HK-2 (cell line): Measurements from ENCODE around the gene DOCK11.

Experiments used
- DNase-seq: peaks from one replicate; pipeline ENCODE4 v3.0.0-alpha.2; 2018; ENCODE audit not compliant: unreplicated experiment

DOCK11 gene

DNA sequence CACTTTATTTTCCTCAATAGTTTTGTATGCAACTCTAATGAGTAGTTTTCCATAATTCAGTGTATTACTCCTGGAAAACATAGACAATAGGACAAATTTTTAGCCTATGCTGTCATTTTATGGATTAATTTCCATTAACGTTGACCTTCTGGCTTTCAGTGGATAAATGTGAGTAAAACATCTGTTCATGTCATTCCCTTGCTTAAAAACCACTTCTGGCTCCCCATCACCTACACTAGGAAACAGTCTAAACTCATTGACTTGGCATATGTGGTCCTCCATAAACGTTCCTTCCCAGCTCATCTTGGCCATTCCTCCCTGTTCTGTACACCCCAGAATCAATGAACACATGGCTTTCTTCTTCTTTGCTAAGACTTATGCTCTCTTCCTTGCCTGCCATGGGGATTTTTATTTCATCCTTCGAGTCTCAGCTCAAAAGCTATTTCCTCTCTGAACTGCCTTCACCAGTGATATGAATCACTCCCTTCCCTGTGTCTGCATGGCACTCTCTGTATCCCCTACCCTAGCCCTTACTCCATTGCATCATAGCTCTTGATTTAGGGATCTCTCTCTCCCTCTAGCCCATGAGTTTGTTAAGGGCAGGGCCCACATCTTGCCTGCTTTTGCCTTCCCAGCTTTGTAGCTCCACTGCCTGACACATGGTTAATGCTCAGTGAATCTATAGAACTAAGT lies 34.8 kb downstream of the DOCK11 start:
- DNase-seq = no peak

DNA sequence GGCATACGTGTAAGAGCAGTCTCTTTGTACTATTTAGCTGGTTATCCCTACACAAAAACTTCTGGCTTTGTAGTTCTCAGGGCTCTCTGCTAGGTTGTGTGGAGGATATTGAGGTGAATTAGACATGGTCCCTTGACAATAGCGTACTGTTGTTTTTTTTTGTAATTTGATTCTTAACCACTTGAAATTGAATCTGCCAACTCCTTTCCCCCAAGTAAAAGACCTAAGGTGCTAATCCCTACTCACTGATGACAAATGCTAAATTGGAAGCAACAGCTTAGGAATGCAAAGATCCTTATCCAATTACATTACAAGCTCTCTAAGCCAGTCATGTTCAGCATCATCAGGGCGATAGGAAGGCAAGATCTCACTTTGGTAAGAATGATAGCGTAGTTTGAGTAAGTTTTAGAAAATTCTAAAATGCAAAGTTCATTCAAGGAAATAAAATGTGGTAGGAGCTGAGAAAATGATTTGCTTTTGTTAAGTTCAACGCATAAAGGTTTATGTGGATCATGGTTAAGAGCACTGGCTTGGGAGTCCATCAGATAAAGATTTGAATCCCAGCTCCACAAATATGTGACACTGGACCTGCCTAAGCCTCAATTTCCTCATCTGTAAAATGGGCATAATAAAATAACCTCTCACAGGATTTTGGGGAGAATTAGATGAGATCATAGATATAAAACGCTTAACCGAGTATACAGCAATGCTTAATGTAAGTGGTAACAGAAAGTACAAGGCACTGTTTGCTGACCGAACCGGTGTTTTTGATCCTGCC lies 39.3 kb downstream of the DOCK11 start:
- DNase-seq = no peak

DNA sequence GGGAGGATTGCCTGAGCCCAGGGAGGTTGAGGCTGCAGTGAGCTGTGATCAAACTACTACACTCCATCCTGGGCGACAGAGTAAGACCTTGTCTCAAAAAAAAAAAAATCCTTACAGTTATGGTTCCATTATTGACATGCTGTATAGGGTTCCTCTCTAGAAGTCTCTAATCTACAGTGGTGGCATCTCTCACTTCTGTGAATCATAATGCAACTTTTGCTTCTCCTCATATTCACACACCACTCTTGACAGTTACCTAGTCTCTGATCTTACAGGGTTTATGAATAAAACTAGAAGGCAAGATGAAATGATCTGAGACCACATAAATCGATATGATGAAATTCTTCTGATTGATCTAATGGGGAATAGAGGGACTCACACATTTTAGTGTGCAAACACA lies 40.6 kb downstream of the DOCK11 start:
- no peak for DNase-seq

DNA sequence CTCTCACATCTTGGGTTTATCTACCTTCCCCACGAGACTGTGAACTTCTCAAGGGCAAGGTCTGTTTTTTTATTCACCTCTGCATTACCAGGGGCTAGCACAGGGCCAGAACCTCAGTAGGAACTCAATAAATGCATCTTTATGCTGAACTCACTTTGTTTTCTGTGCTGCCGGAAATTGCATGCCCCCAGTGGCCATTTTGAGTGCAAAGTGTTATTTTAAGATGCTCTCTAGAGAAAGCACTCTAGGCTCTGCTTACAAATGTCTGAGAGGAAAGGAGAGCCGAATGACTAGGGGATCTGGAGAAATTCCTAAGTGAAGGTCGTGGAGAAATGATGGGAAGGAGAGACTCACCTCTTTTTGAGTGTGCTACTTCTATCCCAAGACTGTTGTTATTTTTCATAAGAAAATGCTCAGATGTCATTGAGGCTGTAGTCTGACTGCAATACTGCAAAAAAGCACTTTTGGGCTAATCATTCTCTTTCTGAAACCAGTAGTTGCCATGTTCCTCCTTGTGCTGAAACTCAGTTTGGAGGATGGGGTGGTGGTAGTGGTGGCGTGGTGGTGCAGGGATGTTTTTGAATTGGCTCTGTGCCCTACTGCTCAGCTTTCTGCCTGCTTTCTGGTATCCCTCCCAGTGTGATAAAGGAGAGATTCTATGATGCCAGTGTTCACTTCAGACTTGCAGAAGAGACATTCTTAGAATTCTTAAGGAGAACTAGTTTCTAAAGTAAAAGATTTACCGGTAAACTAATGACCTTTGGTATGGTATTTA lies 41.3 kb downstream of the DOCK11 start:
- peak; percentile 28 for DNase-seq

DNA sequence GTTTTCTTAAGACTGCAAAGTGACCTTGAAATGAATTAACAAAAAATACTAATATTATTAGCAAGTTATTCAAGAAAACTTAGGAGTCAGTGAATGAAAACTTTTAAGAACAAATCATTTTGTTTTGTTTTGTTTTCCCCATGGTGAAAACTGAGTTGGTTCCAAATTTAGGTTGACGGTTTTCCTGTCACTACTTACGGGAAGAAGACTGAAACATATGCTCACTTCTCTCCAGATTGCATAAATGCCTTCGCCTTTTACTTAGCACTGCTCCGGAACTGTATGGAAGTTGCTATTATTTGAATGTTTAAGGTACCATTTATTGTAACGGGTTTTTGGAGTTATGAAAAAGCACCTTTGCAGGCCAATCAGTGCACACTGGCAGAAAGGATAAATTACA lies 42.8 kb downstream of the DOCK11 start:
- no peak for DNase-seq

DNA sequence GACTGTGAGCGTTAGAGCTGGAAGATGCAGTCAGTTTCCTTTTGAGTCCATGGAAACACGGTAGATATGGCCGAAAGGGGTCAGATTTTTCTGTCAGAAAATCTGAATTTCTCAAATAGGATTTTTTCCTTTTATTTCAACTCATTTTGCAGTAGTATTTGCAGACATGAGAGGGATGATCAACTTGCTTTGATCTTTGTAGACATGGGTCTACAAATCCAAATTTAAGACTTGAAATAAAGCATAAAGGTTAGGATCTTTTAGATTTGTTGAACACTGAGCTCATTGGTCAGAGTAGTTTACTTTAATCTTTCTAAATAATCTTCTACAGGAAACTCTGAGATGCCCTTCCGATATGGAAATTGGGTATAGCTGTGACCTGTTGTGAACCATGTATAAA lies 44.7 kb downstream of the DOCK11 start:
- DNase-seq = no peak

DNA sequence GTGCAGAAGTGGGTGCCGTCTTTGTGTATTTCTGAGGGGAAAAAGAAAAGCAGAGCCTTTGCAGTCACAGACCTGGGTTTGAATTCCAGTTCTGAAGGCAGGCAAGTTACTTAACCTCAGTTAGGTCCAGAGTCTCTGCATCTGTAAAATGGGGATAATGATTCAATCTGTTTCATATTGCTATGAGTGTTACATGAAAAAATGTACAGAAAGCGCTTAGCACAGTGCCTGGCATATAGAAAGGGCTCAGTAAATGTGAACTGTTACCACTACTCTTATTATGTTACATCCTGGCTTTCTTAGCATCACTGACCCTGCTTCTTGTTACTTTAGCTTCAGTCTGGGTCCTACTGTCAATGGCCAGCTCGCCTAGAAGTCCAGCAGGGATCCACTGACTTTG lies 45.9 kb downstream of the DOCK11 start:
- no peak for DNase-seq

DNA sequence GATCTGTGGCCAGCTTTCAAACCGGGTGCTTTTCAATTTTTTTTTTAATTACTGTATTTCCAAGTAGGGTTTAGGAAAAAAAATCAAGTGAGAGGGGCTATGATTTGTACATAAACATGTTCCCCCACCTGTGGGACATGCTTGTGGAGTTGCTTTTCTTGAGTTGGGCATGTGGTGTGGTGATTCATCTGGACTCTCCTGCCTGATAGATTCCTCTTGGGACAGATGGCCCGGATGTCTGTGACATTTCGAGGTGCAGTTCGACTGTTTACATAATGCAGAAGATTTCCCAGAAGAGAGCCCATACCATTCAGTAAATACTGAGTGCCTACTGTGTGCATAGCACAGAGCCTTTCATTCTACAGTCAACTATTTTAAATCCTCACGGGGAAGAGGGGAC lies 49.9 kb downstream of the DOCK11 start:
- DNase-seq = no peak

DNA sequence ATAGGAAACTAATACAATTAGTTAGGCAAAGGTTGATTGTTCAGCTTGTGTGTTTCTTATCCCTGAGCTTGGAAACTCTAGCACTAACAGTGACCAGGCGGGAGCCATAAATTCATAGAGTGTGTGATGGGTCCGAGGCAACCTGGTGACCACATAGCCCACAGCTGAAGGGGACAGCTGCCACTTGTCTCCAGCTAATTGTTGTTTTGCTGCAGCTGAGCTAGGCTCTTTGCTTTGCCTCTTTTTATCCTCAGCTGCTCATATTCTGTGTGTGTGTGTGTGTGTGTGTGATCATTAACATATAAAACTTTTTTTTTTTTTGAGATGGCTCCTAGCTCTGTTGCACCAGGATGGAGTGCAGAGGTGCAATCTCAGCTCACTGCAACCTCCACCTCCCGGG lies 53.2 kb downstream of the DOCK11 start:
- DNase-seq = no peak

DNA sequence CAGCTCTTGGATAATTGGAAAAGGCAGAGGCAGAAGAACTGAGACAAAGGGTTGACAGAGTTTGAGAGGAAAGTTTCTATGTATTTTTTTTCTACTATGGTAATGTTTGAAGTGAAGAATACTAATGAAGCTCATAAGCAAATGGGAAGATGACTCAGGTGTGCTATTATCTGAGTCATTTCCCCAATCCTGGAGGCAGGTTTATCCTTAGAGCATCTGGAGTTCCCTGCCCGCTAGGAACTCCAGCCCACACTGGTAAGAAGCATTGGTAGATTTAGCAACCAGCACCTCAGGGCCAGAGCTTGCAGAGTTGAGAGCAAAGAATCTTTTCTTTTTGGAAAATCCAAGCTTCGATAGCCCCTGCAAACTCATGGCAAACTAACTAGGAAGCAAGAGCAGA lies 55.2 kb downstream of the DOCK11 start:
- DNase-seq = no peak

DNA sequence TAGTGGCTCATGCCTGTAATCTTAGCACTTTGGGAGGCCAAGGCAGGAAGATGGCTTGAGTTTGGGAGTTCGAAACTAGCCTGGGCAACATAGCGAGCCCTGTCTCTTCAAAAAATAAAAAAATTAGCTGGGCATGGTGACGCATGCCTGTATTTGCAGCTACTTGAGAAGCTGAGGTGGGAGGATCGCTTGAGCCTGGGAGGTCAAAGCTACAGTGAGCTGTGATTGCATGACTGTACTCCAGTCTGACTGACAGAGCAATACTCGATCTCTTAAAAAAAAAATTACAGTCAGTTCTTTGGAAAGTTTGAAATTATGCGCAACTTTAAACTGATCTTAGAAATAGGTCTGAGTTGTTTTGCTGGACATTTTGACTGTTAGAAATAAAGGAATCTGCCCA lies 55.8 kb downstream of the DOCK11 start:
- DNase-seq = no peak

DNA sequence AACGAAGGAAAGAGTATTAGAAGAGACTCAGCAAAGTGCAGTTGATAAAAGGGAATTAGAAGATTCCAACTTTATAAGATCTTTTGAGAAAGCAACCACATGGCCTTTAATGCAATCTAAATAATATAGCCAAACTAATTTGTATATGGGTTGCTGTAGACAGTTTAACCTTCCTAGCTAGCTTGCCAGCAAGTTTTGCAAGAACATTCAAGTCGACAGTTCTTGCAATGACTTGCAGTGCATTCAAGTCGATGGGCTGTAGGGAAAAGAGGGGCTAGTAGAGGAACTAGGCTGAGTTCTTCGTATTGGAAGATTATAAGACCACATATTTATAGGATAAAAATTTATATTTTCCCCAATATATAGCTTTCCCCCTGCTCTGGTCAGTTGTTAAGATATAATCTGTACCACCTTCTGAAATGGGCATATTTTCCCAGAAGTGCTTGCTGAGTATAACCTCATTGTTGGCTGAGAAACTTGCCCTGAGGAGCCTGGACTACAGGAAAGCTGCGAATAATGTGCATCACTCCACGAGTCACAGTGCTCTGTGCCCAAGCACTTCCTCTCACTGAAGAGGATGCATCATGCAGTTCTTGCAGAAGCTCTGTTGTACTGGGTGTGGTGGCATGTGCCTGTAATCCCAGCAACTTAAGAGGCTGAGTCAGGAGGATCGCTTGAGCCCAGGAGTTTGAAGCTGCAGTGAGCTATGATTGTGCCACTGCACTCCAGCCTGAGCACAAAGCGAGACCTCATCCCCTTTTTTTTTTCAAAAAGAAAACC lies 56.7 kb downstream of the DOCK11 start:
- DNase-seq = peak; percentile 25

DNA sequence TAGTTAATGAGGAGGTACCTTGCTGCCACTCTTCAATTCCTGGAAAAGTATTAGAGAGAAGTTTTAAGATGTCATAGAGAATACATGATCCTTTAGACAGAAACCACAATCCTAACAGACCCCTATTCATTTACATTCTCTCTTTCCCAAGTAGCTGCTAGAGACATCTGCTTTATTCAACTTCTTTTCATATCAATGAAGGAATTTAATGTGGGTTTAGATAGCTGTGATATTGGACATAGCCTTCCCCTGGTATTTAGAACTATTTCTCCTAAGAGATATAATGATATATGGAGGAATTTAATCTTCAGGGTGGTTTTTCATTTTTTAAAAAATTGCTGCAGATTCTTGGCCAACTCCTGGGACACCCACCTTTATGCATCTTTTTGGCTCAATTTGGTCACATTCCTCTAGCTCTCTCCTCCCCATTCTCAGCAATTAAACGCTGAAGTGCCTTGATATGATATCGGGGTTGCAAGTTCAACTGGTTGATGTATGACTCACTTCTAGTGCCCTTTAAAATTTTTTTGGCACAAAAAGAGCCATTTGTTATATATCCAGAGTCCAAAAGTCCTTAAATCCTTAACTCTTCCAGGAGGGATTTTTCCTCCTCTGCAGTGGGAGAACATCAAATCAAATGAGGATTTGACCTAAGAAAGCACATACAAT lies 57.6 kb downstream of the DOCK11 start:
- no peak for DNase-seq

DNA sequence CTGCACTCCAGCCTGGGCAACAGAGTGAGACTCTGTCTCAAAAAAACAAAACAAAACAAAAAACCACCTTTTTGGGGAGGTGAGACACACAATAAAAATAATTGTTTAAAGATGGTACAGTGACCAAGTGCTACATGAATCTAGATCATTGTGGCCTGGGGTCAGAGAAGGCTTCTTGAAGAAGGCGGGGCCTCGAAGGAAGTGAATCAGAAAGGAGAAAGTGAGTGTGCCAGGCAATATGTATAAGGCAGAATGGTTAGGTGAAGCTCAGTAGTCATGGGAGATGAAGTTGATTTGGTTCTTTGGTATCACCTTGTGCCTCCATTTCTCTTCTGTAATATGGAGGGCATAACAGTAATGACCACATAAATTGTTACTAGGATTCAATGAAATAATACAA lies 58.9 kb downstream of the DOCK11 start:
- no peak for DNase-seq

DNA sequence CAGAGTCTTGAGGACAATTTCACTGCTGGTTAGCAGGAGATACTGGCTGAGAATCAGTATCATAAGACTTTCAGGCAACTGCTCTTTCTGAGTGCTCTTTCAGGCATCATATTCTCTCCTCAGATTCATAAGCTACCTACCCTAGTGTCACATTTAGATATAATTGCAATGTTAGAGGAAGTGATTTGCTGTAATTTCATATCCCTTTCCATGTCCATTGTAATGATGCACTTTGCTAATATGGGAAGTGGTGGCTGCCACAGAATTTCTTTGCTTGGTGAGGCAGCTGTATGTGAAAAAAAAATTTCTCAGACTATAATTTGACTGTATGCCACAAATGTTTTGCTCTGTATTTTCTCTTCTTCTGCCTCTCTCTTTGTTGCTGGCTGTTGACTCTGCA lies 63.3 kb downstream of the DOCK11 start:
- DNase-seq = no peak

DNA sequence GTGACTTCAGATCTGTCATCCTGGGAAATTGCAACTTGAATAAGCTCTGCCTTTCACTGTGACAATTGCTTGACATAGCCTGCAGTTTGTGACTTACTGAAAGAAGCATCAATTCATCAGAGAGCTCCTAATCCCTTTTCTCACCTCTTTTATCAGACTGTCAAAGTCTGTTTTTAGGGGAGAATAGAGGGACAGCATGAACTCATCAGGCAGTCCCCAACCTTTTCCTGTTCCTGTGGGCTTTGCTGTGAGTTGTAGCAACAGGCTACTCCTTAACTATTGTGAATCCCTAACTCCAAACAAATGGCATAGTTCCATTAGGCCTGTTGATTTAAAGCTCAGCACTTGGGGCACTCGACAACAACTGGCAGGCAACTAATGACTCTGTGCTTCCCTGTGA lies 64.9 kb downstream of the DOCK11 start:
- no peak for DNase-seq

DNA sequence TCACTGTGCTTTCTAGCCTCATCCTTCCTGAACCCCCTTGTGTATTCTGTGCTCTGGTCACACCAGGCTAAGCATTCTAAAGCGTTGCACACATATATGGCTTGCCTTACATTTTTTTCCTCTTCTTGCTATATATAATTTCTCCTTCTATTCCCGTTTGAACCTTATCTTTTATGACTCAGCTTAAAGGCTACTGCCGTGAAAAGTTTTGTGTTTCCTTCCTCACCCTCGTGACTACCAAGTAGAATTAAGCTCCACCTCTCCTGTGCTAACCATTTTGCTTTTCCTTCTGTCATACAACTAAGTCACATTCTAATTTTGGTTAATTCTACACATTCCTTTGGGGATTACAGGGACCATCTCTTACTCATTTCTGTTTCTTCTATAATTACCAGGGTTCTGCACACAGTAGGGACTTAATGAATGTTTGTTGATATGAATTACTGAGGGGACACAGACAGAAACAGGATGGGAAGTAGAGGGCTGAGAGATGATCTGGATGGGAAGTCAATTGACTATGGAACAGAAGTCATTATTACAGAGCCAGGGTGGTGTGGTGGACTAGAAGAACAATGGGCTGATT lies 67.1 kb downstream of the DOCK11 start:
- no peak for DNase-seq

DNA sequence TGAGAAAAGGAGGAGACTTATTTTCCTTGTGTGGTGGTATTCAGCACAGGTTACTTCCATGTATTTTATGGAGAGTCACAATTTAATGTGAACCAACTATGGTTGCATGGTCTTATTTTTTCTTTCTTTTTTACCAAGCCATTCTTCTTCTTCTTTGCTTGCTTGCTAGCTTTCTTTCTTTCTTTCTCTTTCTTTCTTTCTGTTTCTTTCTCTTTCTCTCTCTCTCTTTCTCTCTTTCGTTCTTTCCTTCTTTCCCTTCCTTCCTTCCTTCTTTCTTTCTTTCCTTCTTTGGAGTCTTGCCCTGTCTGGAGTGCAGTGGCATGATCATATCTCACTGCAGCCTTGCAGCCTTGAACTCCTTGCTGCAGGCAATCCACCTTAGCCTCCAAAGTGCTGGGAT lies 68.9 kb downstream of the DOCK11 start:
- DNase-seq = no peak

DNA sequence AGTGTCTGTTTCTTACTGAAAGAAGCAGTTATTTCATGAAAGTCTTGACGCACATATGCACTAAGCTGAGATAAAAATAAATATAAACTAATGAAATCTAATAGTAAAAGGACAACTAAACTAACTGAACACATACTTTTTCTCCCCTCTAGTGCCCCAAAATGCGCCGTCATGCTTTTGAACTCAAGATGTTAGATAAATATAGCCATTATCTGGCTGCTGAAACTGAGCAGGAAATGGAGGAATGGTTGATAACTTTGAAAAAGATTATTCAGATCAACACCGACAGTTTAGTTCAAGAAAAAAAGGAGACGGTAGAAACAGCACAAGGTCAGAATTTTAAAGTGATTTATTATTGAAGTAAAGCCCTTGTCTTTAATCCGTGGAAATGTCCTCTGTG lies 70.2 kb downstream of the DOCK11 start:
- no peak for DNase-seq

DNA sequence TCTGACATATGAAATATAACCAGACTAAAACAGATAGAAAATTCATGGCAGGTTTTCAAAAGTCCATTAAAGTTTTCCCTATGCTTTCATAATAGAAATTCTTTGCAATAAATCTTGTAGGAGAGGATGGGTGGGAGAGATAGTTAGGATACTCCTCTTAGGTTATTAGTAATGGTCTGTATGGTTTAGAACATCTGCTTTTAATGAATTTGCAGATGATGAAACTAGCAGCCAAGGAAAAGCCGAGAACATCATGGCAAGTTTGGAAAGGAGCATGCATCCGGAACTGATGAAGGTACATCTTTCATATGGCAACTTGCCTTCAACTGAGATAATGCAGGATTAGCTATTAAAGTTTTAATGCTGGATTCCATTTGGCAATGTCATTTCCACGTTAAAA lies 70.7 kb downstream of the DOCK11 start:
- DNase-seq = no peak

DNA sequence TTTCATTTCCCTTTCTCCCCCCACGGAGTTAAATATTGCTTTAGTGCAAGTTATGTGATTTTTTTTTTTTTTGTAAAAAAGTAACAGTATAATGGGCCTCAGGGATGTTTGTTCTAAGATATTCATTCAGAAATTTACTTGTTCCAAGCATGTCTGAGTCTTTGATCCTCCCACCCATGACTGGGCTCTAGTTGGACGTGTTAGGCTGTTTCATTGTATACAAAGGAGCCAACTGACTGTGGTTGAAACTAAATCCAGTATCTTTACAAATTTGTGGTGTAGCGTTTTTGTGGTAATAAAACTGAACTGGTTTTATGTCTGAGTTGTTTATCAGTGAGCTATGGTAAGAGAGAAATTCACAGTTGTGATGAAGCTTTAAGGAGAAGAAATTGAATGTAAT lies 74.1 kb downstream of the DOCK11 start:
- DNase-seq = no peak
